Left kidney (tissue), 2 donors: ENCODE measurements around the gene RUFY1. TPM values are rescaled to one million over a fixed set of nuclear protein-coding genes. Genes with fewer than 3 reads are reported as not detected.
"Not testable (repeated sequence)": the region's sequence is repeated elsewhere in the genome, so short reads cannot be mapped to it uniquely, and the experiment has no call there.

ENCODE experiments used
- DNase-seq: peaks from one replicate; pipeline ENCODE4 v3.0.0-alpha.2; 2013
- polyA plus RNA-seq: library from polyadenylated mRNA; unstranded; fragments of 120-200 nt; gene quantifications from one replicate; pipeline ENCODE4 v1.2.1, GENCODE V29; 2013; ENCODE audit not compliant: insufficient read length

Gene RUFY1
- polyA plus RNA-seq, 1 donor, result 99.4 TPM

GRCh38 chr5:179658179-179658856, 108.0 kb downstream of the RUFY1 start:
- DNase-seq, result not testable (repeated sequence)

Other genes starting within 250 kb of the RUFY1 start
- gene ADAMTS2, start 205.1 kb upstream of the RUFY1 start, polyA plus RNA-seq, result 7.8 TPM
- 1,916 TPM for gene HNRNPH1, start 73.1 kb downstream of the RUFY1 start, polyA plus RNA-seq
- 0.30 TPM for gene CBY3, start 130.5 kb downstream of the RUFY1 start, polyA plus RNA-seq
- gene CANX, start 148.4 kb downstream of the RUFY1 start, polyA plus RNA-seq, result 563 TPM
- 43.7 TPM for gene MAML1, start 182.3 kb downstream of the RUFY1 start, polyA plus RNA-seq
- gene LTC4S, start 243.4 kb downstream of the RUFY1 start, polyA plus RNA-seq, result 1.7 TPM